ENCODE results near the gene UBASH3A.
A peak's percentile ranks its signal among the peaks of the same experiment; 100 is the strongest.

UBASH3A gene

GRCh38 chr21:42452401-42453223 lies 48.9 kb downstream of the UBASH3A start:
- no peak for DNase-seq (ENCODE audit: low read depth)

GRCh38 chr21:42453224-42453985 lies 49.7 kb downstream of the UBASH3A start:
- no peak for DNase-seq (ENCODE audit: low read depth)

- no peak for DNase-seq (ENCODE audit: low read depth)
Observed at GRCh38 chr21:42453986-42454570, 50.4 kb downstream of the UBASH3A start.

GRCh38 chr21:42454786-42455185 lies 51.1 kb downstream of the UBASH3A start:
- no peak for DNase-seq (ENCODE audit: low read depth)

- no peak for DNase-seq (ENCODE audit: low read depth)
Observed at GRCh38 chr21:42455196-42455595, 51.5 kb downstream of the UBASH3A start.

GRCh38 chr21:42455754-42456440 lies 52.2 kb downstream of the UBASH3A start:
- no peak for DNase-seq (ENCODE audit: low read depth)

GRCh38 chr21:42456457-42456856 lies 52.8 kb downstream of the UBASH3A start:
- peak; percentile 2 for DNase-seq (ENCODE audit: low read depth)

GRCh38 chr21:42459082-42459460 lies 55.4 kb downstream of the UBASH3A start:
- no peak for DNase-seq (ENCODE audit: low read depth)

GRCh38 chr21:42459546-42460215 lies 56.0 kb downstream of the UBASH3A start:
- no peak for DNase-seq (ENCODE audit: low read depth)

- DNase-seq (ENCODE audit: low read depth) = no peak
Observed at GRCh38 chr21:42460391-42461184, 56.9 kb downstream of the UBASH3A start.

GRCh38 chr21:42461185-42461520 lies 57.5 kb downstream of the UBASH3A start:
- no peak for DNase-seq (ENCODE audit: low read depth)

- no peak for DNase-seq (ENCODE audit: low read depth)
Observed at GRCh38 chr21:42461881-42462877, 58.5 kb downstream of the UBASH3A start.

GRCh38 chr21:42463861-42464515 lies 60.3 kb downstream of the UBASH3A start:
- DNase-seq (ENCODE audit: low read depth) = peak; percentile 41

- DNase-seq (ENCODE audit: low read depth) = no peak
Observed at GRCh38 chr21:42465008-42465802, 61.5 kb downstream of the UBASH3A start.

- no peak for DNase-seq (ENCODE audit: low read depth)
Observed at GRCh38 chr21:42465803-42466127, 62.1 kb downstream of the UBASH3A start.

GRCh38 chr21:42466700-42467099 lies 63.0 kb downstream of the UBASH3A start:
- DNase-seq (ENCODE audit: low read depth) = no peak

GRCh38 chr21:42467140-42467983 lies 63.7 kb downstream of the UBASH3A start:
- peak; percentile 17 for DNase-seq (ENCODE audit: low read depth)

Measured in ELR (cell line).